Progenitor cell of endocrine pancreas (in vitro differentiated cells): ENCODE measurements around the gene CLCN2. TPM values are rescaled to one million over a fixed set of nuclear protein-coding genes. Genes with fewer than 3 reads are reported as not detected.

Experiments
- DNase-seq: peaks from one replicate; pipeline ENCODE4 v3.0.0; 2021; ENCODE audit warnings: low spot score; ENCODE audit not compliant: unreplicated experiment
- H3K27ac Mint-ChIP-seq: 2 replicates; pipeline ENCODE4 v1.8.0; 2021; ENCODE audit warnings: mild to moderate bottlenecking, moderate library complexity, mixed read lengths
- H3K27me3 Mint-ChIP-seq: 2 replicates; pipeline ENCODE4 v1.8.0; 2021; ENCODE audit warnings: mixed read lengths
- H3K36me3 Mint-ChIP-seq: 2 replicates; pipeline ENCODE4 v1.8.0; 2022; ENCODE audit warnings: mixed read lengths; ENCODE audit not compliant: insufficient read depth
- H3K4me1 Mint-ChIP-seq: 2 replicates; pipeline ENCODE4 v1.8.0; 2021; ENCODE audit warnings: low read depth, mixed read lengths
- H3K4me3 Mint-ChIP-seq: 2 replicates; pipeline ENCODE4 v1.8.0; 2021; ENCODE audit warnings: low read depth, mild to moderate bottlenecking, moderate library complexity, mixed read lengths
- H3K9me3 Mint-ChIP-seq: 2 replicates; pipeline ENCODE4 v1.8.0; 2021; ENCODE audit warnings: low read depth, mixed read lengths
- CTCF ChIP-seq: fragments of 200-600 bp; sonication (generic); IDR thresholded peaks from one replicate; pipeline ENCODE4 v1.5.0; 2021; ENCODE audit warnings: antibody characterized with exemption, mild to moderate bottlenecking; ENCODE audit not compliant: unreplicated experiment
- total RNA-seq: library from RNA; stranded (reverse); gene quantifications from 2 replicates; pipeline ENCODE4 v1.2.1, GENCODE V29; 2021

The CLCN2 gene
- total RNA-seq, 1 donor from 2014 or later = 21.9 TPM

GRCh38 chr3:184300378-184300720 is 61.1 kb downstream of the CLCN2 start:
- no peak for DNase-seq
- H3K36me3 Mint-ChIP-seq = peaks cover 18% of the 10 kb centered on the region
- TF ChIP-seq CTCF = no peak
- no peaks in the 10 kb centered on the region for H3K9me3 Mint-ChIP-seq
- peak overlapping the region; percentile 94 for H3K27ac Mint-ChIP-seq
- H3K27me3 Mint-ChIP-seq = no peaks in the 10 kb centered on the region
- H3K4me3 Mint-ChIP-seq = peak overlapping the region; percentile 96
- peaks cover 12% of the 10 kb centered on the region for H3K4me1 Mint-ChIP-seq

- Mint-ChIP-seq H3K4me1 (peaks cover 12% of the 10 kb centered on the region), H3K4me3 (peak overlapping the region; percentile 96), H3K27ac (peak overlapping the region; percentile 94), H3K36me3 (peaks cover 16% of the 10 kb centered on the region), H3K27me3 (peaks cover 4% of the 10 kb centered on the region), H3K9me3 (no peaks in the 10 kb centered on the region)
- no peak for TF ChIP-seq CTCF
- DNase-seq = no peak
Observed at GRCh38 chr3:184299488-184300377, 61.7 kb downstream of the CLCN2 start.

- Mint-ChIP-seq H3K9me3 (no peaks in the 10 kb centered on the region), H3K27me3 (peaks cover 5% of the 10 kb centered on the region), H3K36me3 (peaks cover 13% of the 10 kb centered on the region), H3K4me1 (peaks cover 12% of the 10 kb centered on the region), H3K4me3 (peak within 1 kb of the TSS; percentile 96), H3K27ac (peak within 1 kb of the TSS; percentile 94)
- DNase-seq = peak; percentile 97
- no peak for TF ChIP-seq CTCF
Observed at GRCh38 chr3:184298759-184299487, 62.5 kb downstream of the CLCN2 start, which contains the start of gene PSMD2. TSS of gene PSMD2 (plus strand) at chr3:184299241. CDS start at chr3:184299267, 26 bp downstream.

- H3K27ac Mint-ChIP-seq = peak overlapping the region; percentile 37
Observed at GRCh38 chr3:184296616-184297015, 64.8 kb downstream of the CLCN2 start.

More at GRCh38 chr3:184296616-184297015, 64.8 kb downstream of the CLCN2 start:
- Mint-ChIP-seq H3K9me3 (no peaks in the 10 kb centered on the region), H3K36me3 (peaks cover 7% of the 10 kb centered on the region), H3K27me3 (peaks cover 11% of the 10 kb centered on the region), H3K4me1 (peaks cover 12% of the 10 kb centered on the region), H3K4me3 (no peak overlapping the region)
- DNase-seq = no peak
- no peak for TF ChIP-seq CTCF

Other genes with a start within 250 kb of the CLCN2 start
- 45.4 and 45.7 TPM in 2 replicates for gene EIF2B5, start 226.2 kb downstream of the CLCN2 start, total RNA-seq
- 112 and 118 TPM in 2 replicates for gene DVL3, start 206.2 kb downstream of the CLCN2 start, total RNA-seq
- 213 and 223 TPM in 2 replicates for gene AP2M1, start 186.8 kb downstream of the CLCN2 start, total RNA-seq
- gene ABCF3, start 175.4 kb downstream of the CLCN2 start, total RNA-seq = 60.8 and 65.9 TPM in 2 replicates
- gene VWA5B2, start 132.0 kb downstream of the CLCN2 start, total RNA-seq = 67.9 and 71.5 TPM in 2 replicates
- gene ALG3, start 112.6 kb downstream of the CLCN2 start, total RNA-seq = 34.5 and 35.3 TPM in 2 replicates
- gene EEF1AKMT4, start 111.9 kb downstream of the CLCN2 start, total RNA-seq = 3.9 and 4.5 TPM in 2 replicates
- gene CAMK2N2, start 100.1 kb downstream of the CLCN2 start, total RNA-seq = 1.3 and 1.4 TPM in 2 replicates
- gene ECE2, start 85.6 kb downstream of the CLCN2 start, total RNA-seq = not detected in 2 replicates
- 259 and 269 TPM in 2 replicates for gene PSMD2, start 62.4 kb downstream of the CLCN2 start, total RNA-seq
- 333 and 341 TPM in 2 replicates for gene EIF4G1, start 47.0 kb downstream of the CLCN2 start, total RNA-seq
- 15.4 and 17.3 TPM in 2 replicates for gene FAM131A, start 24.0 kb downstream of the CLCN2 start, total RNA-seq
- gene POLR2H, start 105 bp upstream of the CLCN2 start, total RNA-seq = 89.3 and 90.5 TPM in 2 replicates
- gene THPO, start 16.6 kb upstream of the CLCN2 start, total RNA-seq = 6.2 and 7.1 TPM in 2 replicates
- gene CHRD, start 18.4 kb upstream of the CLCN2 start, total RNA-seq = 10.2 and 13.0 TPM in 2 replicates
- 11.7 and 13.4 TPM in 2 replicates for gene EPHB3, start 200.2 kb upstream of the CLCN2 start, total RNA-seq